ENCODE data around the gene GALNT6. TPM values are rescaled to one million over a fixed set of nuclear protein-coding genes. Genes with fewer than 3 reads are reported as not detected.

GALNT6 gene
- total and polyA plus RNA-seq, 9 of the 15 experiments (the other 6 are each of a cell fraction or from before 2014, with no cell fraction given), result 1.5 to 8.6 (median 5.1) TPM

- H3K27ac ChIP-seq (ENCODE audit: extremely low read depth, low read depth, low read length), result no peak overlapping the region
- no peaks in the 10 kb centered on the region for H3K36me3 ChIP-seq (ENCODE audit: control insufficient read depth, insufficient read depth, low read length)
- H3K4me1 ChIP-seq (replicated peaks in 1 of 2; ENCODE audit: control insufficient read depth in 2 of 2, insufficient read depth in 2 of 2, low read length in 2 of 2), result peaks cover 1 to 3% of the 10 kb centered on the region in 2 experiments
- FAIRE-seq, result no peak
- DNase-seq (ENCODE audit: extremely low read depth in 1 of 4, low spot score in 3 of 4), result no peak
- H3K27me3 ChIP-seq (ENCODE audit: control insufficient read depth in 2 of 2, insufficient read depth in 2 of 2, low read length in 2 of 2), result no peaks in the 10 kb centered on the region
- WGBS (ENCODE audit: insufficient coverage, low coverage, missing lambda C conversion rate), result 40% methylated on average over 2 of the region's 2 CpGs
- ATAC-seq, result no peak
- no TSS peak for BruUV-seq (replicated peaks)
- POLR2A ChIA-PET, result interaction anchor here (0.9 to 1.8 kb wide), 4 partner anchors 10 to 37 kb away, joined by 3 to 6 read pairs (median 4); partner anchors contain the start of gene GALNT6
- no peaks in the 10 kb centered on the region for H3K9me1 ChIP-seq (ENCODE audit: control insufficient read depth, insufficient read depth, low read length)
- in situ Hi-C loops (cut with MboI) (no loop called here), intact Hi-C loops (cut with micrococcal nuclease) (no loop called here)
- CTCF ChIA-PET (ENCODE audit: low intra/inter-chr PET ratio), result no interaction called here
- H3K4me3 ChIP-seq, result no peak overlapping the region
- no peaks in the 10 kb centered on the region; the same call in 1 of the 2 replicates for H4K20me1 ChIP-seq (replicated peaks; ENCODE audit: control insufficient read depth, insufficient read depth, low read length)
- no peaks in the 10 kb centered on the region for H3K9me3 ChIP-seq (replicated peaks; ENCODE audit: control insufficient read depth, insufficient read depth, low read depth, low read length)
- H2AFZ ChIP-seq (ENCODE audit: low read depth, low read length), result no peak overlapping the region
- no peaks in the 10 kb centered on the region for H3K79me2 ChIP-seq (ENCODE audit: control insufficient read depth, insufficient read depth, low read length)
- H3K4me2 ChIP-seq (ENCODE audit: insufficient read depth, low read length), result no peak overlapping the region
- no peak overlapping the region for H3K9ac ChIP-seq (ENCODE audit: insufficient read depth in 1 of 2, low read depth in 2 of 2, low read length in 2 of 2)
- TF ChIP-seq, protein P1, sequence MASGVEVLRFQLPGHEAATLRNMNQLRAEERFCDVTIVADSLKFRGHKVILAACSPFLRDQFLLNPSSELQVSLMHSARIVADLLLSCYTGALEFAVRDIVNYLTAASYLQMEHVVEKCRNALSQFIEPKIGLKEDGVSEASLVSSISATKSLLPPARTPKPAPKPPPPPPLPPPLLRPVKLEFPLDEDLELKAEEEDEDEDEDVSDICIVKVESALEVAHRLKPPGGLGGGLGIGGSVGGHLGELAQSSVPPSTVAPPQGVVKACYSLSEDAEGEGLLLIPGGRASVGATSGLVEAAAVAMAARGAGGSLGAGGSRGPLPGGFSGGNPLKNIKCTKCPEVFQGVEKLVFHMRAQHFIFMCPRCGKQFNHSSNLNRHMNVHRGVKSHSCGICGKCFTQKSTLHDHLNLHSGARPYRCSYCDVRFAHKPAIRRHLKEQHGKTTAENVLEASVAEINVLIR (CRISPR knock-in tag; IDR thresholded peaks at IDR 0.05), result no peak
- TF ChIP-seq, protein P2, sequence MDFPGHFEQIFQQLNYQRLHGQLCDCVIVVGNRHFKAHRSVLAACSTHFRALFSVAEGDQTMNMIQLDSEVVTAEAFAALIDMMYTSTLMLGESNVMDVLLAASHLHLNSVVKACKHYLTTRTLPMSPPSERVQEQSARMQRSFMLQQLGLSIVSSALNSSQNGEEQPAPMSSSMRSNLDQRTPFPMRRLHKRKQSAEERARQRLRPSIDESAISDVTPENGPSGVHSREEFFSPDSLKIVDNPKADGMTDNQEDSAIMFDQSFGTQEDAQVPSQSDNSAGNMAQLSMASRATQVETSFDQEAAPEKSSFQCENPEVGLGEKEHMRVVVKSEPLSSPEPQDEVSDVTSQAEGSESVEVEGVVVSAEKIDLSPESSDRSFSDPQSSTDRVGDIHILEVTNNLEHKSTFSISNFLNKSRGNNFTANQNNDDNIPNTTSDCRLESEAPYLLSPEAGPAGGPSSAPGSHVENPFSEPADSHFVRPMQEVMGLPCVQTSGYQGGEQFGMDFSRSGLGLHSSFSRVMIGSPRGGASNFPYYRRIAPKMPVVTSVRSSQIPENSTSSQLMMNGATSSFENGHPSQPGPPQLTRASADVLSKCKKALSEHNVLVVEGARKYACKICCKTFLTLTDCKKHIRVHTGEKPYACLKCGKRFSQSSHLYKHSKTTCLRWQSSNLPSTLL (IDR thresholded peaks at IDR 0.05), result no peak
- TF ChIP-seq, protein P3, sequence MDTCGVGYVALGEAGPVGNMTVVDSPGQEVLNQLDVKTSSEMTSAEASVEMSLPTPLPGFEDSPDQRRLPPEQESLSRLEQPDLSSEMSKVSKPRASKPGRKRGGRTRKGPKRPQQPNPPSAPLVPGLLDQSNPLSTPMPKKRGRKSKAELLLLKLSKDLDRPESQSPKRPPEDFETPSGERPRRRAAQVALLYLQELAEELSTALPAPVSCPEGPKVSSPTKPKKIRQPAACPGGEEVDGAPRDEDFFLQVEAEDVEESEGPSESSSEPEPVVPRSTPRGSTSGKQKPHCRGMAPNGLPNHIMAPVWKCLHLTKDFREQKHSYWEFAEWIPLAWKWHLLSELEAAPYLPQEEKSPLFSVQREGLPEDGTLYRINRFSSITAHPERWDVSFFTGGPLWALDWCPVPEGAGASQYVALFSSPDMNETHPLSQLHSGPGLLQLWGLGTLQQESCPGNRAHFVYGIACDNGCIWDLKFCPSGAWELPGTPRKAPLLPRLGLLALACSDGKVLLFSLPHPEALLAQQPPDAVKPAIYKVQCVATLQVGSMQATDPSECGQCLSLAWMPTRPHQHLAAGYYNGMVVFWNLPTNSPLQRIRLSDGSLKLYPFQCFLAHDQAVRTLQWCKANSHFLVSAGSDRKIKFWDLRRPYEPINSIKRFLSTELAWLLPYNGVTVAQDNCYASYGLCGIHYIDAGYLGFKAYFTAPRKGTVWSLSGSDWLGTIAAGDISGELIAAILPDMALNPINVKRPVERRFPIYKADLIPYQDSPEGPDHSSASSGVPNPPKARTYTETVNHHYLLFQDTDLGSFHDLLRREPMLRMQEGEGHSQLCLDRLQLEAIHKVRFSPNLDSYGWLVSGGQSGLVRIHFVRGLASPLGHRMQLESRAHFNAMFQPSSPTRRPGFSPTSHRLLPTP (IDR thresholded peaks at IDR 0.05; ENCODE audit: borderline replicate concordance, extremely low read depth, insufficient read length), result no peak
- TF ChIP-seq KLF16 (IDR thresholded peaks at IDR 0.05) (no peak), ARID3A (IDR thresholded peaks at IDR 0.05; ENCODE audit: borderline replicate concordance, low read depth, low read length) (no peak), FOSL1 (tag; conservative IDR thresholded peaks at IDR 0.05) (no peak)
- TF ChIP-seq, protein P4, sequence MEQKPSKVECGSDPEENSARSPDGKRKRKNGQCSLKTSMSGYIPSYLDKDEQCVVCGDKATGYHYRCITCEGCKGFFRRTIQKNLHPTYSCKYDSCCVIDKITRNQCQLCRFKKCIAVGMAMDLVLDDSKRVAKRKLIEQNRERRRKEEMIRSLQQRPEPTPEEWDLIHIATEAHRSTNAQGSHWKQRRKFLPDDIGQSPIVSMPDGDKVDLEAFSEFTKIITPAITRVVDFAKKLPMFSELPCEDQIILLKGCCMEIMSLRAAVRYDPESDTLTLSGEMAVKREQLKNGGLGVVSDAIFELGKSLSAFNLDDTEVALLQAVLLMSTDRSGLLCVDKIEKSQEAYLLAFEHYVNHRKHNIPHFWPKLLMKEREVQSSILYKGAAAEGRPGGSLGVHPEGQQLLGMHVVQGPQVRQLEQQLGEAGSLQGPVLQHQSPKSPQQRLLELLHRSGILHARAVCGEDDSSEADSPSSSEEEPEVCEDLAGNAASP (IDR thresholded peaks at IDR 0.05), result no peak
Observed at GRCh38 chr12:51374361-51374760, 16.8 kb downstream of the GALNT6 start.
